ENCODE data around the gene PRR5L. TPM values are rescaled to one million over a fixed set of nuclear protein-coding genes. Genes with fewer than 3 reads are reported as not detected.

PRR5L gene
- total RNA-seq, 1 donor from 2014 or later: 6.7 TPM

DNA sequence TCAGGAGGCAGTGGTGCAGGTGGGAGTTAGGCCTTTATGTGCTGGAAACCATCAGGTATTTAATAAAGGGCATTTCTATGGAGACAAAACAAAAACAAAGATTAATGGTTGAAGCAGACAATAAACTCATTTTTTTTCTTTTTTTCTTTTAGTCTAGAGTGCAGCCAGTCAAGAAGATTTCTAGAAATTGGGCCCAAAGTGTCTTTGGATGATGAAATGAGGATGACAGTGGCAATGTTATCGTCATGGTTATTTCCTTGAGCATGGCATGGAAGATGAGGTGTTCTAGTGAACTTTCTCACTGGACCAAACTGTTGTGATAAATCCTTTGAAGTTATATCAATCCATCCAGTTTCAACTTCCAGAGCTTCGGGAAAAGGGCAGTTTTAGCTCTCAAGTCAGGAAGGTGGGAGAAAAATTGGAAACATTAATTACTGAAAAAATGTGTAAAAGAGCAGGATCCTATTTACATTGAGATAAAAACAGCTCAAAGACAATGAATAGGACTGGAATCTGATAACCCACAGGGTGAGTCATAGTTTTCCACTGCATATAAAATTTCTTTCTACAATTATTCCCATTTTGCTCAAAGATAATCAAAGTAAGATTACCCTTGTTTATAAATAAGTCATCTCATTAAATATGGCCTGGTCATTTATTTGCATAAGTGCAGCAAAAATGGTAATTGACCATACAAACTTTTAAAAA is 33.0 kb downstream of the PRR5L start:
- no peak for TF ChIP-seq CTCF (IDR thresholded peaks at IDR 0.05; ENCODE audit: unreplicated experiment)
- no peak for DNase-seq (ENCODE audit: low spot score in 2 of 2, unreplicated experiment in 2 of 2)
- peaks cover 19% of the 10 kb centered on the region for H3K9me3 Mint-ChIP-seq
- peaks cover 4% of the 10 kb centered on the region for H3K4me1 Mint-ChIP-seq
- H3K27ac Mint-ChIP-seq: no peak overlapping the region
- H3K36me3 Mint-ChIP-seq: no peaks in the 10 kb centered on the region
- H3K27me3 Mint-ChIP-seq (ENCODE audit: low read depth): no peaks in the 10 kb centered on the region
- H3K4me3 Mint-ChIP-seq: no peak overlapping the region

- no peaks in the 10 kb centered on the region for H3K36me3 Mint-ChIP-seq
- no peak for DNase-seq (ENCODE audit: low spot score in 2 of 2, unreplicated experiment in 2 of 2)
- no peak overlapping the region for H3K27ac Mint-ChIP-seq
- no peak overlapping the region for H3K4me3 Mint-ChIP-seq
- TF ChIP-seq CTCF (IDR thresholded peaks at IDR 0.05; ENCODE audit: unreplicated experiment): no peak
- H3K9me3 Mint-ChIP-seq: peaks cover 19% of the 10 kb centered on the region
- H3K27me3 Mint-ChIP-seq (ENCODE audit: low read depth): no peaks in the 10 kb centered on the region
- peaks cover 4% of the 10 kb centered on the region for H3K4me1 Mint-ChIP-seq
Observed at GRCh38 chr11:36330411-36330810, 34.3 kb downstream of the PRR5L start.

GRCh38 chr11:36333468-36333867 is 37.4 kb downstream of the PRR5L start:
- no peak overlapping the region for H3K27ac Mint-ChIP-seq
- no peaks in the 10 kb centered on the region for H3K27me3 Mint-ChIP-seq (ENCODE audit: low read depth)
- peaks cover 6% of the 10 kb centered on the region for H3K9me3 Mint-ChIP-seq
- H3K36me3 Mint-ChIP-seq: no peaks in the 10 kb centered on the region
- DNase-seq (ENCODE audit: low spot score in 2 of 2, unreplicated experiment in 2 of 2): no peak
- H3K4me3 Mint-ChIP-seq: no peak overlapping the region
- no peak for TF ChIP-seq CTCF (IDR thresholded peaks at IDR 0.05; ENCODE audit: unreplicated experiment)
- H3K4me1 Mint-ChIP-seq: no peaks in the 10 kb centered on the region

GRCh38 chr11:36333897-36334296 is 37.8 kb downstream of the PRR5L start:
- Mint-ChIP-seq H3K27ac (no peak overlapping the region), H3K9me3 (peaks cover 1% of the 10 kb centered on the region), H3K27me3 (ENCODE audit: low read depth) (no peaks in the 10 kb centered on the region), H3K36me3 (no peaks in the 10 kb centered on the region), H3K4me1 (no peaks in the 10 kb centered on the region), H3K4me3 (no peak overlapping the region)
- TF ChIP-seq CTCF (IDR thresholded peaks at IDR 0.05; ENCODE audit: unreplicated experiment): no peak
- no peak for DNase-seq (ENCODE audit: low spot score in 2 of 2, unreplicated experiment in 2 of 2)

GRCh38 chr11:36339888-36340287 is 43.8 kb downstream of the PRR5L start:
- no peak for DNase-seq (ENCODE audit: low spot score in 2 of 2, unreplicated experiment in 2 of 2)
- Mint-ChIP-seq H3K4me3 (no peak overlapping the region), H3K9me3 (no peaks in the 10 kb centered on the region), H3K4me1 (peaks cover 22% of the 10 kb centered on the region), H3K27me3 (ENCODE audit: low read depth) (no peaks in the 10 kb centered on the region), H3K27ac (no peak overlapping the region), H3K36me3 (no peaks in the 10 kb centered on the region)
- no peak for TF ChIP-seq CTCF (IDR thresholded peaks at IDR 0.05; ENCODE audit: unreplicated experiment)

All from mesothelial cell of epicardium (in vitro differentiated cells).